Activated CD4-positive, CD25-positive, alpha-beta regulatory T cell treated with anti-CD3 and anti-CD28 coated beads, Interleukin-2, amount 50 U/mL, for 72 hours (primary cell): Measurements from ENCODE around the gene ZNF420.

Experiments
- DNase-seq: peaks from one replicate; pipeline ENCODE4 v3.0.0; 2021

The ZNF420 gene

GRCh38 chr19:37160153-37160552 lies 81.9 kb downstream of the ZNF420 start:
- no peak for DNase-seq

- DNase-seq, result no peak
Measured at GRCh38 chr19:37165635-37166034, 87.4 kb downstream of the ZNF420 start.

- DNase-seq, result peak; percentile 79
Measured at GRCh38 chr19:37172368-37173366, 94.4 kb downstream of the ZNF420 start, which contains the start of gene ZNF585A. Gene ZNF585A, minus strand, starts transcription at chr19:37172695. Its CDS starts 2,785 bp downstream, at chr19:37169910.
